NK-92 (cell line): ENCODE data around the gene GUCY1A2.

Source experiments
- DNase-seq: peaks from one replicate; lab custom pipeline; 2025; ENCODE audit not compliant: unreplicated experiment; lab: John Stamatoyannopoulos, UW

GUCY1A2 gene

DNA sequence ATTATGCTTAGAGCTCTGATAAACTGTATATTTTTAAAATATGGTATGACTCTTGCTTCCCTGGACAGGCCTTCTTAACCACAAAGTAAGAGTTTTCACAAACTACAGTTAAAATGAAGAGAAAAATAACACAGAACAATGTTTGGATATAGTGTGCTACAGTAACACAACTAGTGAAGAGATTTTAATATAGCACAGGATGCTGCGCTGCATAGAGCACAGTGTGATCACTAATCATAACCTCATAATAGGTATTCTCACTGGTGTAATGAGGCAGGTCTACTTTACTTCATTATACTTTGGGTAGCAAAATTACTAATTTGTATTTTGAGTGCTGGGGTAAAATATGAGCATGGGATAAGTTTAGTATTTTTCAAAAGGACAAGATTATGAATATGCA lies 256.5 kb downstream of the GUCY1A2 start:
- no peak for DNase-seq

- no peak for DNase-seq
Measured at GRCh38 chr11:106761240-106761639, 257.0 kb downstream of the GUCY1A2 start.

DNA sequence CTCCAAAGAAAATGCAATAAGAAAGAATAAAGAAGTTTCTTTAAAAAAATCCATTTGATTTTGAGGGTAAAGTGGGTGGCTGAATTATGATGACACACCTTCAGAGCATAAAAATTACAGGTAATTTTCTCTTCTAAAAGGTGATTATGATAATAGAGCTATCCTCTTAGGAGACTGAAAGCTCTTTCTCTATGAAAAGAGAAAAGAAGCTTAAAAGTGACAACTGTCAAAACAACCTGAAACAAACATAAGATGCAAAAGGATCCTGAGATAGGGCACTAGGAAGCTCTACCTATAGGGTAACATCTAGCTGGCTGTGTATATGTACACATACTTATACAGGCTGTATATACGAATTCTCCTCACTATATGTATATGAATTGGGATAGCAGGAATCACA lies 270.2 kb downstream of the GUCY1A2 start:
- no peak for DNase-seq

DNA sequence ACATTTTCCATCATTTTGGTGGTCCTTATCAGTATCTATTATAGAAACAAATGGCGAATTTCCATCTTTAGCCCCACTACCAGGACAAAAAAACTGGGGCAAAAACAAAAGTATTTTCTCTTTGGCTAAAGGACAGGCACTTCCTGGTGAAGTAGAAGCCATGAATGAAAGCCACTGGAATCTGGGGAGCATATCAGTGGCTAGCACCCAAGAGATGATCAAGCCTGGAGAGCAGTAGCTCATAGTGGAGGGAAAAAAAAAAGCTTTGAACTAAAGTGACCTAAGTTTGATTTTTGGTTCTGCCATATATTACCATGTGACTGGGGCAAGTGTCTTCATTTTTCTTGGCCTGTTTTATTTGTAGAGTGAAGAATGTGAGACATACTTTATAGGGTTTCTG lies 272.3 kb downstream of the GUCY1A2 start:
- no peak for DNase-seq

- no peak for DNase-seq
Measured at GRCh38 chr11:106733635-106734034, 284.6 kb downstream of the GUCY1A2 start.

GRCh38 chr11:106728859-106729258 lies 289.4 kb downstream of the GUCY1A2 start:
- DNase-seq = no peak

DNA sequence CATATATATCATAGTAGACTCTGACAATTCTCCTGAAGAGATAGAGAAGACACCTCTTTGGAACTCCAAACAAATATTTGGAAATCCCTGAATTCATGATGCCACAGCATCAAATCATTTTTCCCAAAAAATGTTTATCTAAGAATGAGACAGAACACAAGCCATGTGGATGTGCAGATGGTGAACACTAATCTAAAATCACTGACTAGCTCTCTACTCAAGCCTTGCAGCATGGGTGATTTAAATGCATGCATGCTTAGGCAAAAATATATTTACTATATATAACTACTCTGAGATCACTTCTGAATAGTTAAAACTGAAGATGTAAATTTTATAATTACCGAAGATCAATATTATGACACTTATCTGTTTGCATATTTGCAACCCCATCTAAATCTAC lies 289.9 kb downstream of the GUCY1A2 start:
- DNase-seq = no peak

GRCh38 chr11:106727256-106727655 lies 291.0 kb downstream of the GUCY1A2 start:
- no peak for DNase-seq

- no peak for DNase-seq
Measured at GRCh38 chr11:106724293-106724892, 293.9 kb downstream of the GUCY1A2 start.

- no peak for DNase-seq
Measured at GRCh38 chr11:106723071-106723470, 295.2 kb downstream of the GUCY1A2 start.

DNA sequence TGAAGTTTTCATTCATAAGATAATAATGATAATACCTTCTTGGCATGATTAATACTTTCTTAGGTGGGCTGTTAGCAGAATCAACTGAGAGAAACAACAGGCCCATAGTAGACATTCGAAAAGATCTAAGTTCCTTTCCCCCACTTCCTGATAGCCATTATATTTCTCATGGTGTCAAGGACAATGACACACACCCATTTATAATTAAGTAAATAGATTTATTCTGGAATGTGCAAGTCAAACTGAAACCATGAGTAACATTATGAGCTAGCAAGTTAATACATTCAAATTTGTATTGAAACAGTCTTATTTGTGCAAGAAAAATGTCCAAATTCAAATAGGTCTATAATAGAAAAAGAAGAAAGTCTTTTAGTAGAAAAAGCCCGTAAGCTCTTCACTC lies 301.1 kb downstream of the GUCY1A2 start:
- no peak for DNase-seq

GRCh38 chr11:106714199-106714598 lies 304.1 kb downstream of the GUCY1A2 start:
- no peak for DNase-seq

DNA sequence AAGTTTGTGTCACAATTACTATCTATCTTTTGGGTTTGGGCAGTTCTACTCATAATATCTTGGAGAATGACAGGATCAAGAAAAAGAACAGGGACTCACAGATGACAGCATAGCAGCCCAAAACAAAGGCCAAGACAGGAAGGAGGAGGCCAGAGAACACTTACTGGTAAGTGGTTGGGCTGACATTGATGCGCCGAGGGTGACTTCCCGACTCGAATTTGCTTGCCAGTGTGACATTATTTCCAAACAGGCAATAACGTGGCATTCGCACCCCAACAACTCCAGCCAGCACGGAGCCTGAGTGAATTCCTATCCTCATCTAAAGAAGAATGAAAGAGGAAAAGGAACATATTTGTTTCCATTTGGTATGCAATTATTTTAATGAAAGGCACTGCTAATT lies 309.9 kb downstream of the GUCY1A2 start:
- no peak for DNase-seq

- no peak for DNase-seq
Measured at GRCh38 chr11:106706355-106706754, 311.9 kb downstream of the GUCY1A2 start.

DNA sequence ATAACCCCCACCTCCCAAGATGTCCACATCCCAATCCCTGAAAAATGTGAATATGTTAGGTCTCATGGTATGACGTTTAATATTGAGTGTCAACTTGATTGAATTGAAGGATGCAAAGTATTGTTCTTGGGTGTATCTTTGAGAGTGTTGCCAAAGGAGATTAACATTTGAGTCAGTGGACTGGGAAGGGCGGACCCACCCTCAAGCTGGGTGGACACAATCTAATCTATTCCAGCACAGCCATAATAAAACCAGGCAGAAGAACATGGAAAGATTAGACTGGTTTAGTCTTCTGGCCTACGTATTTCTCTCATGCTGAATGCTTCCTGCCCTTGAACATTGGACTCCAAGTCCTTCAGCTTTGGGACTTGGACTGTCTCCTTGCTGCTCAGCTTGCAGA lies 315.5 kb downstream of the GUCY1A2 start:
- no peak for DNase-seq

- DNase-seq = no peak
Measured at GRCh38 chr11:106697058-106697457, 321.2 kb downstream of the GUCY1A2 start.

DNA sequence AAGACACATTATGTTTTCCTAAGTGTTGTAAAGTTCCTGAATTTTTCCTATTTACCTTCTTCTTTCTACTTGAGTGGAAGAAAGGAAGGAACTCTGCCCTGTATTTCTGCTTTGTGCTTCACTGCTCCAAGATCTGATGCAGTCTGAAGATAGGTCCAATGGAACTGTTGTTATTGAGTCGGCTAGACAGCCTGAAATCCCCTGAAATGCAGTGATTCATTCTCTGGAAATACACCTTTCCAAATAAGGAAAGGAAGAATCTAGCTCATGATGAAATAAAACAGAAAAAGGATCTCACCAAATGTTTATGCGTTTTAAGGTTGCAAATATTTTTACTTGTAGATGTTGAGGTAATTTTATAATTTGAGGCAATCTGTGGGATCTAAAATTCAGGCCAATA lies 322.8 kb downstream of the GUCY1A2 start:
- DNase-seq = no peak

DNA sequence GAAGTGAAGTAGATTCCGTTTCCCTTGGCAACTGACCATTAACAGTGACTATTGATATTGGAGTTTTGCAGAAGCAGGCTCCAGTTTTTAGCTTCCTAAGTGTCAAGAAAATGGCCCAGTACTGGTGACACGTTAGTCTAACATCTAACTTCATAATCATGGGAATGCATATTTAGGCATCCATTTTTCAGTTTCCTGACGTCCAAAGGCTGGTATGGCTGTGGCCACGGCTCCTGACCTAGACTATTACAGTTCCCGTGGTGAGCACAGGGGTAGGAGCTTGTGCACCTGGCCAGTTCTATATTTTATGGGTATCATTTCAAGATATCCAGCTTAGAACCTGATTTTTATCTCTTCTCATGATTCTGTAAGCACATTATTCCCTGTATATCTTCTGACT lies 323.8 kb downstream of the GUCY1A2 start:
- DNase-seq = no peak

DNA sequence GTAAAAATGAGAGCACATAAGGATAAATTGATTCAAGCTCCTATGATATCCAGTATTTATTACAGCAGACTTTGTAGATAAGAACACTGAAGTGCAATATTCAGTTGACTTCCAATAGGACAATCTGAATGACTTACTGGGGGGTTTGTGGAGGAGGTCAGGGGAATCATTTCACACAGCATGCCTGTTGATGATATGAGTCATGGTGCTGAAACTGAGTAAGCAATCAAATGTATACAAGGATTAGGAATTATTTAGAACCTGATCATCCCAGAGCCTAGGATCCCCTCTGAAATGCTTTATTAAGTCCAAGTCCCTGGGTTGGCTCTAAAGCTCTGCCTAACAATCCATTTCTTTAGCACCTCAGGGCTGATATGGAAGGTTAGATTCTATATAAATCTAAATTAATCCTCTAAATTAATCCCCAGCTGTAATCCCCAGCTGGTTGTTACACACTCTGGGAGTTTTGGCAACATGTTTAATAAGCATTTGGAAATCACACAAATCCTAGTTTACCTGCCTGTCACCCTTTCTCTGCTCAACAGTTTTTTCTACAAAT lies 326.4 kb downstream of the GUCY1A2 start:
- DNase-seq = no peak

DNA sequence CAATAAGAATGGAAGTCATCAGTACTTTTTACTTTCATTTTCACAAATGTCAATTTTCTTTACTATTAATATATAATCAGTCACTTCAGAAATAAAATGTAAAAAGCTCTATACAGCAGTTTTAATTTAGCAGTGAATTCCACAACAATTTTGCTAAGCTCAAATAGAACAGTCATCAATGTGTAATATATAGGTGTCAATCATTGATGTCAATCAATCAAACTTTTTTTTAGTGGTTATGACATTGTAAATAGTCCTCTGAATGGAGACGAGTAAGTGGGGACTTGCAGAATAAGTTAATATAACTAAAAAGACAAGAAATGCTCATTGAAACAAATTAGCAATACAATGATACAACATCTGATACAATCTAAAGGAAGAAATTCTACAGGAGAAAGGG lies 327.4 kb downstream of the GUCY1A2 start:
- DNase-seq = no peak

DNA sequence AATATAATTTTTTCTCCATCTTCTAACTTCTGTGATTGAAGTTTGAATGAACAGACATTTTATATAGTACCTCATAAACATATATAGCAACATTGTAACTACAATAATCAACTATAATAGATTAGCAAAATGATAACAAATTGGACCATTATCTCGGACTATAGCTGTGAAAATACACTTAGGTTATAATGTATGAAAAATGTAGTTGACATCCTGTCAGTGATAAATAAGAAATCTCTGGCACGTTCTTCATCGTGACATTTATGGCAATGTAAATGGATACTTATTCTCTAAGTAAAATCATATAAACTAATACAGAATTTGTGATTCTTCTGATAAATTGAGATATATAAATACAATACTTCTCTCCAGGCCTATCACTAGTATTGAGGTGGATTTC lies 333.3 kb downstream of the GUCY1A2 start:
- DNase-seq = no peak

GRCh38 chr11:106683435-106683834 lies 334.8 kb downstream of the GUCY1A2 start:
- no peak for DNase-seq

- DNase-seq = no peak
Measured at GRCh38 chr11:106681435-106681834, 336.8 kb downstream of the GUCY1A2 start.
